ENCODE measurements around the gene TRPM3. TPM values are rescaled to one million over a fixed set of nuclear protein-coding genes. Genes with fewer than 3 reads are reported as not detected.
"Not testable (repeated sequence)": the region's sequence is repeated elsewhere in the genome, so short reads cannot be mapped to it uniquely, and the experiment has no call there.

The TRPM3 gene
- total RNA-seq, 1 experiment from 2014 or later: 3.9 TPM

DNA sequence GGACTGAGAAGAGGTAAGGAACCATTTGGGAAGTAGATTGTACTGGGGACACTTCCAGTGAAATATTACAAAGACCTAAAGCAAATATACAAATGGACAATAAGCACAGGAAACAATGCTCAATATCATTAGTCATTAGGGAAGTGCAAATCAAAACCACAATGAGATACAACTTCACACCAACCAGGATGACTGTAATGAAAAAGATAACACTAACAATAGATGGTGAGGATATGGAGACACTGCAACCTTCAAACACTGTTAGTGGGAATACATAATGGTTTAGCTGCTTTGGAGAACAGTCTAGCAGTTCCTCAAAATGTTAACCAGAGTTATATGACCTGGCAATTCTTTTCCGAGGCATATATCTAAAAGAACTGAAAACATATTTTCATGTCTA lies 149.7 kb downstream of the TRPM3 start:
- in situ Hi-C loops (cut with HindIII; ENCODE audit: low pct_unique_long_range_greater_than_20kb, low sequenced_read_pairs): no loop called here
- DNase-seq (ENCODE audit: low read depth, low spot score): no peak

DNA sequence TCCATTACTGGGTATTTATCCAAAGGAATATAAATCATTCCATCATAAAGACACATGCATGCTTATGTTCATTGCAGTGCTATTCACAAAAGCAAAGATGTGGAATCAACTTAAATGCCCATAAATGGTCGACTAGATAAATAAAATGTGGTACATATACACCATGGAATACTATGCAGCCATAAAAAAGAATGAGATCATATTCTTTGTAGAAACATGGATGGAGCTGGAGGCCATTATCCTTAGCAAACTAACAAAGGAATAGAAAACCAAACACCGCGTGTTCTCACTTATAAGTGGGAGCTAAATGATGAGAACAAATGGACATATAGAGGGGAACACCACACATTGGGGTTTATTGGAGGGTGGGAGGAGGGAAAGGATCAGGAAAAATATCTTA lies 155.0 kb downstream of the TRPM3 start:
- in situ Hi-C loops (cut with HindIII; ENCODE audit: low pct_unique_long_range_greater_than_20kb, low sequenced_read_pairs); DNase-seq (ENCODE audit: low read depth, low spot score): not testable (repeated sequence)

- in situ Hi-C loops (cut with HindIII; ENCODE audit: low pct_unique_long_range_greater_than_20kb, low sequenced_read_pairs): no loop called here
- no peak for DNase-seq (ENCODE audit: low read depth, low spot score)
These were observed 156.6 kb downstream of the TRPM3 start for GRCh38 chr9:70964861-70965260.

- DNase-seq (ENCODE audit: low read depth, low spot score): no peak
- in situ Hi-C loops (cut with HindIII; ENCODE audit: low pct_unique_long_range_greater_than_20kb, low sequenced_read_pairs): no loop called here
These were observed 157.9 kb downstream of the TRPM3 start for GRCh38 chr9:70963554-70963953.

DNA sequence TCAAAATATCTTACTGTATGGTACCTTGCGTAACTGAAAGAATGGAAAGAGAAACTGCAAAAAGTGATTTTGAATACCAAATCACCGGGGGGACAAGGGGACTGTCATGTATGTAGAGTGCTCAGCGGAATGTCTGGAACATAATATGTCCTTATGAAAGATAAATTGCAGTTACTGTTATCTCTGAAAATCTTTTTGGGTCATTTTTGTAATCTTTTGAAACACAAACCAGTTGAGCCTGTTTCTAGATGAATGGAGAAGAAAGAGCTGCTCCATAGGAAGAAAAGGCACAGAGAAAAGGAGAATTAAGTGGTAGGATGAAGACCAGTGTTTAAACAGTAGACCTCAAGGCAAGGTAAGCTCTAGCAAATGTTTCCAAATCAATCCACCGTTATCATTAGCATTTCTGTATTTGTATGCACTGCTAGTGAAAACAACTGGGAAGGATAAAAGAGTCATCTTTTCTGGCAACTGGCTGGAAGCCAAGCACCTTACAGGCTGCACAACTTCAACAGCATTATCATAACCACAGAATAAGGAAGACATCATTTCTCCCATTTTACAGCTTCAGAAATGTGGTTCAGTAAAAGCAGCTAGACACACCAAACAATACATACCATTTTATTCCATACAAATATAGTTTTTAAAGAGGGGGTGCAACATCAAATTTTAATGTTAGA lies 158.5 kb downstream of the TRPM3 start:
- in situ Hi-C loops (cut with HindIII; ENCODE audit: low pct_unique_long_range_greater_than_20kb, low sequenced_read_pairs): no loop called here
- no peak for DNase-seq (ENCODE audit: low read depth, low spot score)

GRCh38 chr9:70959366-70959765 lies 162.1 kb downstream of the TRPM3 start:
- in situ Hi-C loops (cut with HindIII; ENCODE audit: low pct_unique_long_range_greater_than_20kb, low sequenced_read_pairs): no loop called here
- no peak for DNase-seq (ENCODE audit: low read depth, low spot score)

DNA sequence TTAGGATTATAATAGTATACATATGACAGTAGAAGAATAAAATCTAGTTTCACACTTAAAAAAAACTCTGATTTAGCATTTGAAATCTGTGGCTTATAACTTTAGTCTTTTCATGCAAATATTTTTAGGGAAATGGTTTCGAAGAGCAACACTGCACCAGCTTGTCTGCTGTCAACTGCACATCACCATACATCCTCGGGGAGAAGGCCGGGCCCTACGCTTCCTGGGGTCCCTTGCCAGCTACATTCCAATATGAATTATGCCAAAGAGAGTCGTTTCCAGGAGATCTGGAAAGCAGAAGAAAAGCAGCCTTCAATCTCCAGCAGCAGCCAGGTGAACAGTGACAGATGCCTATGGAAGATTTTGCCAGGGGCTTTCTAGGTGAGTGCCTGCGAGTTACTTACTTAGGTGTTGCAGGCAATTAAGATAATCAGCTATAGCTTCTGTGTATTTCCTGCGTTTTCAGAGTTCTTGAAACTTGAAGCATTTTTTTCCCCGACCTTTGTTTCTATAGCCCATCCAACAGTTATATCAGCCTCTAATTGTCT lies 166.8 kb downstream of the TRPM3 start:
- in situ Hi-C loops (cut with HindIII; ENCODE audit: low pct_unique_long_range_greater_than_20kb, low sequenced_read_pairs): no loop called here
- DNase-seq (ENCODE audit: low read depth, low spot score): no peak

GRCh38 chr9:70954126-70954525 lies 167.3 kb downstream of the TRPM3 start:
- no peak for DNase-seq (ENCODE audit: low read depth, low spot score)
- in situ Hi-C loops (cut with HindIII; ENCODE audit: low pct_unique_long_range_greater_than_20kb, low sequenced_read_pairs): no loop called here

DNA sequence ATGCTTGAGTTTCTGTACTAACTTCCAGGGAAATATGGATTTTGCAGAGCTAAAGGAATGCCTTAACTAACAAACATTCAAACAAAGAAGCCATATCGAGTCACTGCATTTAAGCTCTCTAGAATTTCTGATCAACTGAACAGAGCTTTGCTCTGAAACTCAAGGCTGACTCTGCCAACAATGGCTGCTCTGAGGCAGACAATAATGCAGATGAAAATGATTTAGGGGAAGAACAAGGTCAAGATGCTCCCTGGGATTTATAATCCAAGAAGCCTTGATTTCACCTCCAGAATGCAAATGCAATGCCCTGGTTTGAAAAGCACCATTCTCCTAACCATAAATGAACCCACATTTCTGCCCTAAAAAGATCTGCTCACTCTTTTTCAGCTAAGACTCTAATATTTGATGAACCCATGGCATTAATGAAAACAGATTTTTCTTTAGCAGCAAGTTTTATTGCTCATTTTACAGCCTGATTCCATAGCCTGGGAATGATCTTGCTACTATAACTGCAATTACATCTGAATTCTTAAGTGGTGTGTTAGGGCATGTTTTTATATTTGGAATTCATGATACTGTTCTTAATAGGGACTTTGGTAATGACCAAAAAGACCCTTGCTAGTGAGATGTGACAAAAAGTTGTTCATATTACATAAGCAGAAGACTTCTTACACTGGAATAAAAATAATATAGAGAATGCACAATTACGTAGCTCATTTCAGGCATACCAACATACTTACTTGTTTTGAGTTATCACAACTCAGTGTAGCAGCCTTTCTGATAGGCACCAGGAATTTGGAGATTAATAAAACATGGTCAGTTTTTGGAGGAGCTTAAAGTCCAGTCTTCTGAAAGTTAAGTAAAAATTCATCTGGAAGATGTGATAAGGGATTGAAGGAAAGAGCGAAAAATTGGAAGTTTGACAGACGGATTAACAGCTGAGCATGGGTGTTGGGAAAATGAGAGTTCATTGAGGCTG lies 169.4 kb downstream of the TRPM3 start:
- in situ Hi-C loops (cut with HindIII; ENCODE audit: low pct_unique_long_range_greater_than_20kb, low sequenced_read_pairs): no loop called here
- no peak for DNase-seq (ENCODE audit: low read depth, low spot score)

- in situ Hi-C loops (cut with HindIII; ENCODE audit: low pct_unique_long_range_greater_than_20kb, low sequenced_read_pairs): no loop called here
- no peak for DNase-seq (ENCODE audit: low read depth, low spot score)
These were observed 171.2 kb downstream of the TRPM3 start for GRCh38 chr9:70950270-70950669.

GRCh38 chr9:70949239-70949638 lies 172.2 kb downstream of the TRPM3 start:
- DNase-seq (ENCODE audit: low read depth, low spot score): no peak
- in situ Hi-C loops (cut with HindIII; ENCODE audit: low pct_unique_long_range_greater_than_20kb, low sequenced_read_pairs): no loop called here

DNA sequence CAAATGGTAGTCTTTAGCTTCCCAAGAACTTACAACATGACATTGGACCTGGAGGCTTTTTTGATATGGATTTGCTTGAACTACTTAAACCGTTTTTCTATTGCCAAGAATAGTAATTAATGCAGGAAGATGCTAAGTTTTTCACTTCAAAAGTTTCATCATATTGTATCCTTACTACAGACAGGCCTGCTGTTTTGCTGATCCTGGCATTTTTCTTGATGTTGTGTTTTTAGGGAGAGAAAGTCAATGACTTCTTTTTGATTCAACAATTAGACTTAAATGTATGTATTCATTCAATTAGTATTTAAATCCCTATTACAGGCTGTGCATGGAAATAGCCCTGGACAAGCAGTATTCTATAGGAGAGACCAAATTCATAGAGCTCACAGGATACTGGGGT lies 172.7 kb downstream of the TRPM3 start:
- DNase-seq (ENCODE audit: low read depth, low spot score): no peak
- in situ Hi-C loops (cut with HindIII; ENCODE audit: low pct_unique_long_range_greater_than_20kb, low sequenced_read_pairs): no loop called here

DNA sequence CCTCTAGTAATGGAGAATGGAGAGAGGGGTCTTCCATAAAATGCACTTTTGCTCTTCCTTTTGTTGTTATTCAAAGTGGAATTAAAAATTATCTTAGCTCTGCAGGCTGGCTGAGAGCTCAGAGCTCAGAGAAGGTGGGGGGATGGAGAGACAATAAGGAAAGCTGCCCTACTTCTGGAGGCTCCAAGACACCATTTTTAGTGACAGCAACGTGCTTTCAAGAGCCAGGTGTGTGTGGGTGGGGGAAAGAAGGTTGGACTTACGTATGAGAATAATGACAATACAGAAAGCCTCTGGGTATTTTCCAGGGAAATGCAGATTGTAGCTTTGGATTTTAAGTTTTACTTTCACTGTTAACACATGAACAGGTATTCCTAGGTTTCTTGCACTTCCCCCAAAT lies 173.9 kb downstream of the TRPM3 start:
- in situ Hi-C loops (cut with HindIII; ENCODE audit: low pct_unique_long_range_greater_than_20kb, low sequenced_read_pairs): no loop called here

DNA sequence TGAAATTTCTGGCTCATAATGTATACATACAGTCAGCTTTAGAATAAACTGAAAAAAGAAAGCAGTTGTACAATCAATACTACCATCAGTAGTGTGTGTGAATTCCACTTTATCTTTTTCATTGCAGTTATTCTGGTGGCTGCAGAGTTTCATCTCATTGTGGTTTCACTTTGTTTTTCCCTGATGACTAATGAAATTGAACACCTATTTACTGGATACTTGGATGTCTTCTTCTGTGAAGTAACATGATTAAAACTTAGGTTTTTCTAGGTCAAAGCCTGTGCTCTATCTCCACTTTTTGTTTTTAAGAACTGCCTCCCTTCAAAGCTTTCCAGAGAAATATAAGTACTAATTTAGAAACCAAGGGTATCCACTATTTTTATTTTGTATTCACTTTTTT lies 174.3 kb downstream of the TRPM3 start:
- DNase-seq (ENCODE audit: low read depth, low spot score): no peak
- in situ Hi-C loops (cut with HindIII; ENCODE audit: low pct_unique_long_range_greater_than_20kb, low sequenced_read_pairs): no loop called here

More for the DNA sequence above, 173.9 kb downstream of the TRPM3 start:
- DNase-seq (ENCODE audit: low read depth, low spot score): no peak

GRCh38 chr9:70945301-70945700 lies 176.1 kb downstream of the TRPM3 start:
- in situ Hi-C loops (cut with HindIII; ENCODE audit: low pct_unique_long_range_greater_than_20kb, low sequenced_read_pairs): no loop called here
- DNase-seq (ENCODE audit: low read depth, low spot score): no peak

DNA sequence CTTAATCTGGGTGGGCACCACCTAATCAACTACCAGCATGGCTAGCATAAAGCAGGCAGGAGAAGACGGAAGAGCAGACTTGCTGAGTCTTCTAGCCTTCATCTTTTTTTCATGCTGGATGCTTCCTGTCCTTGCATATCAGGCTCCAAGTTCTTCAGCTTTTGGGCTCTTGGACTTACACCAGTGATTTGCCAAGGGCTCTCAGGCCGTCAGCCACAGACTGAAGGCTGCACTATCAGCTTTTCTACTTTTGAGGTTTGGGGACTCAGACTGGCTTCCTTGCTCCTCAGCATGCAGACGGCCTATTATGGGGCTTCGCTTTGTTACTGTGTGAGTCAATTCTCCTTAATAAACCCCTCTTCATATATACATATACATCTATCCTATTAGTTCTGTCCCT lies 180.2 kb downstream of the TRPM3 start:
- DNase-seq (ENCODE audit: low read depth, low spot score): no peak
- in situ Hi-C loops (cut with HindIII; ENCODE audit: low pct_unique_long_range_greater_than_20kb, low sequenced_read_pairs): no loop called here

- no peak for DNase-seq (ENCODE audit: low read depth, low spot score)
- in situ Hi-C loops (cut with HindIII; ENCODE audit: low pct_unique_long_range_greater_than_20kb, low sequenced_read_pairs): no loop called here
These were observed 180.8 kb downstream of the TRPM3 start for GRCh38 chr9:70940605-70941004.

GRCh38 chr9:70936536-70936935 lies 184.9 kb downstream of the TRPM3 start:
- DNase-seq (ENCODE audit: low read depth, low spot score): no peak
- in situ Hi-C loops (cut with HindIII; ENCODE audit: low pct_unique_long_range_greater_than_20kb, low sequenced_read_pairs): no loop called here

GRCh38 chr9:70935856-70936255 lies 185.6 kb downstream of the TRPM3 start:
- no peak for DNase-seq (ENCODE audit: low read depth, low spot score)
- in situ Hi-C loops (cut with HindIII; ENCODE audit: low pct_unique_long_range_greater_than_20kb, low sequenced_read_pairs): no loop called here

All from SK-MEL-5 (cell line).